Eye (tissue), 1 donor: ENCODE results near the gene CARNS1.

Source experiments
- DNase-seq: peaks from one replicate; pipeline ENCODE4 v3.0.0-alpha.2; 2015

CARNS1 gene

DNA sequence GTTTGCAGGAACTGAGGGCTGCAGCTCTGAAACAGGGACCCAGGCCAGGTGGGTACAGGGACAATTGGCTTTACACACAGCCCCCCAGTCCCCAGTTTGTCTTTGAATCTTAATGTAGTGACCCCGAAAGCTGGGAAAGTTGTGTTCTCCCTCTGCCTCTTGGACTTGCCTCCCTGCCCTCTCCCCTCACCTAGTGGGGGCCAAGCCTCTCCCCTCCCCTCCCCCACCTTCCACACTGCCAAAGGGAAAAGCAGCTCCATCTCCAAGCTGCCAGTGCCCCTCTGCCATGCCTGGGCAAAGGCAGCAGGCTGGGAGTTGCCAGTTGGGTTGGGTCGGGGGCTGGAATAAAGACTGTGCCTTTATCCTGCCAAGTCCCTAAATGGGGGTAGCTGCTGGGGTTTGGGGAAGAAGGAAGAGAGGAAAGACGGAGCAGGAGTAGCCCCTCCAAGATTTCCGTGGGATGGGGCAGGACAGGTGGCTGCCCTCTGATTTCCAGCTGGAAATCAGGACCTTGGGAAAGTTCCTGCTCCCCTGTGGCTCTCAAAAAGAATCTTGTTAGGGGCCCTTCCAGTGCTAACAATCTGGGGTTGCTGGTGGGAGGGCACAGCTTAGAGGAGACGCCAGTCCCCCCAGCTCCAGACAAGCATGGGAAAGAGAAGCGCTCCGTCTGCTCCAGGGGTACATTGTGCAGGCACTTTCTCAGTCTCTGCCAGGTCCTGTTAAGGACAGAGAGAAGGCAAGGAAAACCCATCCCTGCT, 39.2 kb upstream of the CARNS1 start:
- DNase-seq, result no peak

DNA sequence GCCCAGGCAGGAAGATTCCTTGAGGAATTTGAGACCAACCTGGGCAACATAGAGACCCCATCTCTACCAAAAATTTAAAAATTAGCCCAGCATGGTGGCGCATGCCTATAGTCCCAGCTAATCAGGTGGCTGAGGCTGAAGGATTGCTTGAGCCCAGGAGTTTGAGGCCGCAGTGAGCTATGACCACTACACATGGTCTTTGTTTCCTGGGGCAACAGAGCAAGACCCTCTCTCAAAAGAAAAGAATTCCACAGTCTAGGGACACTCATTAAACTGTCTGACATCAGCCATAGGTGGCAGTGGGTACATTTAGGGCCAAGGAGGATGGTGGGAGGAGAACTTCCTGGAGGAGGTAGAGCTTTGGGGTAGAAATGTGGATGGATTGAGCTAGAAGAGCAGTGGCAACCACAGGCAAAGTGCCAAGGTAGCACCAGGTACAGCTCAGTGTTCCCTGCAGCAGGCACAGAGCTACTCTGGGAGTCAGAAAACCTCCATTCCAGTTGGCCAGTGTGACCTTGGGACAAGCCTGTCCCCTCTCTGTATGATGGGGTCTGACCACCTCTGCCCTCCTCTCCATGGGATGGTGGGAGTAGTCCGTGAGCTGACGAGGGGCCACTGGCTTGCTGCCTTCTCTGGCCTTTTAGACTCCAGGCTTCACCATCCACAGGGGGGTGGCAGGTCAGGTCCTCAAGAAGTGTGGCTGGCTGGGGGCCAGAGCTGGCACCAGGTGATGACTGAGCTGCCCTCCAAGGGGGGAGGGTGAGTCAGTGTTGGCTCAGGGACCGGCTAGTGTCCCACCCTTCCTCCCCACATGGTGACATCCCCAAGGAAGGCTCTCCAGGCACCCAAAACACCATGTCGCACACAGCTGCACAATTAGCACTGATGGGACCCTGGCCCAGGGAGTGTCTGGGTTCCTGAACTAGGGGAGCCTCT, 38.3 kb upstream of the CARNS1 start:
- no peak for DNase-seq

DNA sequence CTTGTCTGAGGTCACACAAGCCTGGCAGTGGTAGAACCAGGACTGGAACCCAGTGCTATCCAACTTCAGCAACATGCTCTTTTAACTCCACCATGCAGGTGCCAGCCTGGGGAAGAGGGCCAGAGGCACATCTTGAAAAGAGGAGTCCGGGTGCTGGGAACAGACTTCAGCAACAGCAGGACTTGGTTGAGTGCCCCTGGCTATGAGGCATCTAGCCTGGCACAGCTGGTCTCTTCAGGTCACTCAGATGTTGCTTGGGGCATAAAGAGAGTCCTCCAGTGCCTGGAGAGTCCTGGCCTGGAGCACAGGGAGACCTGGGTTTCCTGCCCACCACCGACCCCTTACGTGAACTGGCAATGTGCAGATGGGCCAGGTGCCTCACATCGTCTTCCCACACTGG, 36.9 kb upstream of the CARNS1 start:
- DNase-seq, result no peak

DNA sequence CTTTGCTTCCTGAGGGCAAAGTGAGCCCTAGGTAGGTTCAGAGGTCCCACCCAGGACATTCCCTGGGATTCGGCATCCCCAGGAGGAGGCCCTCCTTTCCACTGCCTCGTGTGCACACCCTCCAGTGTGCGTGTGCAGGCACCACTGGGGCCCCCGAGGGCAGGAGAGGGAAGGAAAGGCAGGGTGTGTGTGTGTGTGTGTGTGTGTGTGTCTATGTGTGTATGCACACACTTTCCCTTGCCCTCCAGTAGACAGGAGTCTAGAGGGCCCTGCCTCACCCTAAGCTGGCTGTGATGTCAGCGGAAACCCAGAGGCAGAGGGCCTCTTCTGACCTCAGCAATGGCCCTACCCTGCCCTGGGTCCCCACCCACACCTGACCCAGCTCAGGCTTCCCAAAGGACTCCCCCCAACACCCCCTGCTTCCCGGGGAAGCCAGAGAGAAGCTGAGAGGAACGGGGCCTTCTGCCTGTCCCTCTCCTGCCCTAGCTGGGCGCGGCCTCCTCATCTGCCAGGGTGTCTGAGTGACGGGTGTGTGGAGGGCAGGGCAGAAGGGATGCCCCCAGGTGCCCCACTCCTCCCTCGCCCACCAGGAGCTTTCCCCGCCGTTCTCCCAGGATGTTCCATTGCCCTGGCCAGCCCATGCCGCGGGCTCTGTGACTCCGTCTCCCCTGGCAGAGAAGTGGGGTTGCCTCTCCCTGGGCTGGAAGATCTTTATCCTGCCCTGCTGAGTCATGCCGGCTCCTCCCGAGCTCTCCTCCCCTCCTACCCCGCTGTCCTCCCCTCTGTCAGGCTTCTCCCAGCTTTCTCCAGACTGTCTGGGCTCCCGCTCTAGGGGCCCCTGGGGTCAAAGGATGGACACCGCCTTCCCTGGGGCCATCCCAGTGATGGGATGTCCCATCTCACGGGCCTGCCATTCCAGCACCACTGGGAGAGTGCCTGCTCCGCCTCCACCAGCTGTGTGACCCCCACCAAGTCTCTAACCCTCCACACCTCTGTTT, 36.1 kb upstream of the CARNS1 start:
- no peak for DNase-seq

DNA sequence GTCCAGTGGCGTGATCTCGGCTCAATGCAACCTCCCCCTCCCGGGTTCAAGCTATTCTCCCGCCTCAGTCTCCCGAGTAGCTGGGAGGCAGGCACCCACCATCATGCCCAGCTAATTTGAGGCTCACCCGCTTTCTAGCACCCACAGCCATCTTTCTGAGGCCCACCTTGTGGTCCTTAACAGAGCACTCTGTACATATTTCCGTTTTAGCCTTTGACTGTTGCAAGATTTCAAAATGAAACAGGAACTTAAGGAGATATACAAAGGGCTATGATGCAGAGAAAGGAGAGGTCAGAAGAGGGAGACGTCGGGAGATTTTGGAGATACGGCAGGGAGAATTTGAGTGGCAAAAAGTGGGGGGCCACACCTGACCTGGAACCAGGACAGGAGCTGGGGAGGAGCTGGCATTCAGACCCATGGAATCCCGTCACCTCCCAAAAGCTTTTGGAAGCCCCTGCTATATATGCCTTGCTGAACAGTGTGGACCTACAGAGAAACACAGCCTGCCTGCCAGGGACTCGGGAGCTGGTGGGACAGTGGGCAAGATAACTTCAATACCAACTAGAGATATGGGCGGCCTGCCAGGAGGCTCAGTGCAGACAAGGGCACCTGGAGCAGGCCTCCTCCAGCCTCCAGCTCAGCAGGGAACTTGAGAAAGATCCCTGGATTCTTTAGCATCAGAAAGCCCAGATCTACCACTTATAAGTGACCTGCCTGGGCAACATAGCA, 34.1 kb upstream of the CARNS1 start:
- DNase-seq, result no peak

DNA sequence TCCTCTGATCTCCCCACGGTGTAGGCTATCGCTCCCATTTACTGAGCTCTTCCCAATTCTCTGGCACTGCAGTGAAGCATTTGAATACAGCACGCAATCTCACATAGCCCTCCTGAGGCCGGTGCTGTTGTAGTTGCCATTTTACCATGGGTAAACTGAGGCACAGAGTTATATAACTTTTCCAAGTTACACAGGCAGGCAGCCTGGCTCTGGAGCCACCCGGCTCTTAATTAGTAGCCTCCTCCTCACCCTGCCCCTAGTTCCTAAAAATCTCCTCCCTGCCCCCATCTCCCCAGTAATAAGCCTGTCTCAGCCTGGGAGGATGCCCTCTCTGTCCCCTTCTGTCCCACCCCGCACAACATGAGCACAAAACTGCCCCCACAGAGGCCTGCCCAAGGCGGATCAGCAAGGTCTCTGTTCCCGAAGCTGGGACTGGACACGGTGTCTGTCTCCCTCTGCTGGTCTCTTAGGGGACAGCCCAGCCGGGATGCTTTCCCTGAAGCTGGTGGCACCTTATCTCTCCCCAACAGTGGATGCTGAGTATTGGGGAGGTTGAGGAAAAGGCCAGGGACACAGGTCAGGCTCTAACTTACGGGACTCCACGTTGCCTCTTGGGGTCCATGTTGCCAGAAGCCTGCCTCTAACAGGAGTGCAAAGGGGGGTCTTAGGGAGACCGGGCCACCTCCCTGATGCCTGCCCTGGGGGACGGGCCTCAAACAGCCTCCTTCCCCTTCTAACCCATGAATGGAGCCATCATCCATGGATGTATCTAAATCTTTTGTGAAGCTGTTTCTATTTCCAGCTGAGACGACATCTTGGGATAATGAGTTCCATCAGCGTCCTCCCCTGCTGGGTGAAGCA, 33.0 kb upstream of the CARNS1 start:
- DNase-seq, result peak; percentile 93

DNA sequence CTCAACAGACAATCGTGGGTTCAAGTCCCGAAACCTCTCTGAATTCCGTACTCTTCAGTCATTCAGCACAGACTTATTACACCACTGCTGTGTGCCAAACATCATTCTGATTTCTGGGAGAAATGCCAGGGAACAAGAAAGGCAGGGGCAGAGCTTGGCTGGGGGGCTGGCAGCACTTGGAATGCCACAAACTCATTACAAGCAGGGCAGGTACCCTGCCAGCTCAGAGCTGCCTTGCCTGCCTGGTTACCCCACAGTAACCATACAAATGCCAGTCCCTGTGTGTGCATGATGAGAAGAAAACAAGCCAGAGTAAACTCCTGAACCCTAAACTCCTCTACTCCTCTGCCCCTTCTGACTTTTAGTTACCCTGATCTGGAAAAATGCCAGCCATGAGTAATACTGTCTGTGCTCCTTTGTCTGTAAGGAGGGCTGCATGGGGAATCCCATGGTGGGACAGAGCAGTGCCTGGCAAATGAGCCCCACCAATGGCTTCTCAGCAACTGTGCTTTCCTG, 30.6 kb upstream of the CARNS1 start:
- DNase-seq, result no peak

DNA sequence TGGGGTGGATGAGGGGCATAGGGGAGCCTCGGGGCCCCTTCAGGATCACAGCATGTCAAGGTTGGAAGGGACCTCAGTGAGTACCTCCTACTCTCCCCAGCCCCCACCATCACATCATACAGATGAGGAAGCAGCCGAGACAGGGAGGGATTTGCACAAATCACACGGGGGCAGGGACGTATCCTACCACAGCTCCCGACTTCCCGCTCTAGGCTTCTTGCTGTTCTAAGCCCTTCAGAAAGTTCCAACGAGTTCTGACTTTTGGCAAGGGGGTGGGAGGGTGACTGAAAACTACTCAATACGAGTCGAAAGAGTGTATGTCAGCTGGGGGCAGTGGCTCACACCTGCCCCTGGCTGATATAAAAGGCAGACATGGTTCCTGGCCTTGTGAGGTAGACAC, 28.4 kb upstream of the CARNS1 start:
- DNase-seq, result no peak

DNA sequence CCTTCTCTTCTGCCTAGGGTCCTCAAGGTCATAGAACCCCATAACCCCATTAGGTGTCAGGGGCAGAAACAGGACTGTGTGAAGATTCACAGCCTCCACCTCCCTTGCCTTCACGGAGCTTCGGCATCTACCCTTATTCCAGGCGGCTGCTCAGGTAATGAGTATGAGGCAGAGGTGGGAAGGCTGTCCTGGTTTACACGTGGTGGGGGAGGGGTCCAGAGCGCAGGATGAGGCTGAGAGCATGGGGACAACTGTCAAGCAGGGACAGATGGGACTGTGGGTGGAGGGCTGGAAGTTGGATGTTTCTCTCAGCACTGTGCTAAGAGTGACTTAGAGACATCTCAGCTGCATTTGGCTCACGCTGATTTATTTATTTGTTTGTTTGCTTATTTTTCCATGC, 28.0 kb upstream of the CARNS1 start:
- DNase-seq, result no peak

DNA sequence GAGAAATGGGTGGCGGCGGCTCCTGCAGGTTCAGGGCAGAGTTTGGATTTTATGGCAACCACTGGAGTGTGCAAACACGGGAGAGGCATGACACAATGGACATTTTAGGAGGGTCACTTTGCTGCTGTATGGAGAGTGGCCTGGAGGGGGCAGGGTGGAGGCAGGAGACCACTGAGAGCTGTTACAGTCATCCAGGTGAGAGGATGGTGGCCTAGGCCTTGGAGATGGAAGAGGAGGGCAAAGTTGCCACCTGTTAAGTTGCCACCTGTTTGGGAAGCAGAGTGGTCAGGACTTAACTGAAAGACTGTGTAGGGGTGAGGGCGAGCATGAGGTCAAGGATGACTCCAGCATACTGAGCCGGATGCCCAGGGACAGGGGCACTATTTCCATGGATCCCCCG, 26.0 kb upstream of the CARNS1 start:
- peak; percentile 58 for DNase-seq

DNA sequence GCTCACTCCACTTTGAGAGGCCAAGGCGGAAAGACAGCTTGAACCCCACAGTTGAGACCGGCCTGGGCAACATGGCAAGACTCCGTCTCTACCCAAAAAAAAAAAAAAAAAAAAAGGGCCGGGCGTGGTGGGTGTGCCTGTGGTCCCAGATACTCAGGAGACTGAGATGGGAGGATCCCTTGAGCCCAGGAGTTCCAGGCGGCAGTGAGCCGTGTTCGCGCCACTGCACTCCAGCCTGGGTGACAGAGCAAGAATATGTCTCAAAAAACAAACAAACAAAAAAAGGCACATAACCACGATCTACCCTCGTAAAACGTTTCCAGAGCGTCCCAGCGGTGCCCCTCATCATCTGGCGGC, 24.6 kb upstream of the CARNS1 start:
- no peak for DNase-seq

DNA sequence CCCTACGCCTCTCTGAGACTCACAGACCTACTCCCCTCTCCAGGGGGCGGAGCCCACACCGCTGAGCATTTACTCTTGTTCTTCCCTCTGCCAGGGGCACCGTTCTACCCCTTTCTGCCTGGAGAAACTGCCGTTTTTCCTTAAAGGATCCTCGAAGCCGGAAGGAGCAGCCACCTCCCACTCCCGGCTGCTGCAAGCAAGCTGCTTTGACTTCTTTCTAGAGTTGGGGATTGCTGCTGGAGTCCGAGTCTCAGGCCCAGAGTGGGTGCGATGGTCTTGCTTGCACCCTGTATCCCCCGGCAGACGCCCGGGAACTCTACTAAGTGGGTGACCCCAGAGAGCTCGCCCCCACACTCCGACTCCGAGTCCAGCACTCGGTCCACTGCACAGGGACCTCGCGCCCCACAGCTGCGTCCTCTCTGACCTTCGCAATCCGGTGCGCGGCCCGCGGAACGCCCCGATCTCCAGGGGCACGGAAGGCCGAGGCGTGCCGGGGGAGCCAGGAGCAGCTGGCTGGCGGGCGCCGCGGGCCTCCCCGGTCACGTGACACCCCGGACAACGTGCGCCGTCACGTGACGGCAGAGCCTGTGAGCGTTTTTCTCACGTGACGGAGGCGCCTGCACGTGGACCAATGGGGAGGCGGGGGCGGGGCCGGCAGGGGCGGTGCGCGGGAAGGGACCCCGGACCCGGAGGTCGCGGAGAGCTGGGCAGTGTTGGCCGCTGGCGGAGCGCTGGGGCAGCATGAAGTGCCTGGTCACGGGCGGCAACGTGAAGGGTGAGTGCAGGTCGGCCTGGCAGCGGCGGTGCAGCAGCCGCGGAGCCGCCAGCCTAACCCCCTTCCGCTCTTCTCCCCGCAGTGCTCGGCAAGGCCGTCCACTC, 23.9 kb upstream of the CARNS1 start, which contains the start of gene RAD9A:
Gene RAD9A, plus strand, starts transcription at position 683 of the 879 bp plus-strand sequence. Its CDS starts 59 bp downstream, at position 742.
- DNase-seq, result peak; percentile 97

DNA sequence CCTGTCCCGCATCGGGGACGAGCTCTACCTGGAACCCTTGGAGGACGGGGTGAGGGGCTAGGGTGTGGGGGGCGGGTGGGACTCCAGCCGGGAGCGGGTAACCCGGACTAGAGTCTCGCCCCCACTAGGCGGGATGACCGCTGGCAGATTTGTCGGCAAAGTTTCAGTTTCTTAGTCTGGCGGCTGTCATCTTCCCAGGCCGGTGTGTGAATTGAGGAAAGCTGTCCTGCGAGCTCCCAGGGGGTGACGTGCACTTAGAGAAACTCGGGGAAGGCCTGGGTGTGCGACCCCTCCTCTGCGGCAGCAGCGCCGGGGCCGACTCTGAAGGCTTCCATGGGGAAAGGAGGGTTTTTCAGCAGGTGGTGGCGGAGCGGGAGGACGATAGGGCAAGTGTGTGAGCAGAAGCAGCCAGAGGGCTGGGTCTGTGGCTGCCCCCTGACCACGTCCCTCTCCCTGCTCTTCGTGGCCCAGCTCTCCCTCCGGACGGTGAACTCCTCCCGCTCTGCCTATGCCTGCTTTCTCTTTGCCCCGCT, 23.2 kb upstream of the CARNS1 start:
- DNase-seq, result no peak

DNA sequence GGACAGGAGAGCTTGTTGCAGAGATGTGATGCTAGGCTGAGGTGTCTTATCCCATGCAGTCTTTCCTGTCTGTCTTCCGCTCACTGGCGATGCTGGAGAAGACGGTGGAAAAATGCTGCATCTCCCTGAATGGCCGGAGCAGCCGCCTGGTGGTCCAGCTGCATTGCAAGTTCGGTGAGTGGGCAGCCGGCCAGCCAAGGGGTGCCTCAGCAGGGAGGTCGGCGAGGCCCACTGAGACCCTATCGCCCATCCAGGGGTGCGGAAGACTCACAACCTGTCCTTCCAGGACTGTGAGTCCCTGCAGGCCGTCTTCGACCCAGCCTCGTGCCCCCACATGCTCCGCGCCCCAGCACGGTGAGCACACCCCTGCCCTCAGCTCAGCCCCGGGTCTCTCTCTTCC, 22.0 kb upstream of the CARNS1 start:
- DNase-seq, result no peak

DNA sequence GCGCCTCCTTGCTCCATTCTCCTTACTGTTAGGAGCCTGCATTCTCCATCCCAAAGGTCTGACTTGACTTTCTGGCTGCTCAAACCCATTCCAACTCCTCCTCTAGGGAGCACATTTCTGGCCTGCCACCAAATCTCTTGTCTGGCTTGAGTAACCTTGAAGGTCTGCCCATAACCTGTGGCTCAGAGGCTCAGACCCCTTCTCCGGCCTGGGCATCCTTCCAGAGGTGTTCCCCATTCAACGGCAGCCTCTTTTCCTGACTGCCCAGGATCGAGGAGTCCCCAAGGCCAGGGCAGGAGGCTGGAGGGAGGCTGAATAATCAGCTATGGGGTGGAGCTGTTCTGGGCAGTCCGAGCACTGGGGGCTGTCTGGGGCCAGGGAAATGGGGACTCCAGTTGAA, 21.5 kb upstream of the CARNS1 start:
- no peak for DNase-seq

DNA sequence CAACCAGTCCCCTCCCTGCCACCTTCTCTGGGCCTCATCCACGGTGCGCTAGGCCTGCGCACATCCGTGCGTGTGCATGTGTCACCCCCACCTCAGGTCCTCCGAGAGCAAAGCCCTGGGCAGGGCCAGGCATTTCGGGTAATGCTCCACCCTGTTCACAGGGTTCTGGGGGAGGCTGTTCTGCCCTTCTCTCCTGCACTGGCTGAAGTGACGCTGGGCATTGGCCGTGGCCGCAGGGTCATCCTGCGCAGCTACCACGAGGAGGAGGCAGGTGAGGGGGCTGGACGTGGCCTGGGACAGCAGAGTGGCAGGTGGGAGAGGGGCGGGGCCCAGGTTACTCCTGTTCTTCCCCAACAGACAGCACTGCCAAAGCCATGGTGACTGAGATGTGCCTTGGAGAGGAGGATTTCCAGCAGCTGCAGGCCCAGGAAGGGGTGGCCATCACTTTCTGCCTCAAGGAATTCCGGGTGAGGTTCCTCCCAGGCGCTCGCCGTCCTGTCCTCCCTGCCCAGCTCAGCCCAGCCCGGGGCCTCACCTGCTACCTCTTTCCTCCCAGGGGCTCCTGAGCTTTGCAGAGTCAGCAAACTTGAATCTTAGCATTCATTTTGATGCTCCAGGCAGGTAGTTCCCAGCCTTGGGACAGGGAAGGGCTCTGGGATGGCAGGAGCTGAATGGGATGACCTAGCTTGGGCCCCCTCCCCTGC, 19.8 kb upstream of the CARNS1 start:
- no peak for DNase-seq

DNA sequence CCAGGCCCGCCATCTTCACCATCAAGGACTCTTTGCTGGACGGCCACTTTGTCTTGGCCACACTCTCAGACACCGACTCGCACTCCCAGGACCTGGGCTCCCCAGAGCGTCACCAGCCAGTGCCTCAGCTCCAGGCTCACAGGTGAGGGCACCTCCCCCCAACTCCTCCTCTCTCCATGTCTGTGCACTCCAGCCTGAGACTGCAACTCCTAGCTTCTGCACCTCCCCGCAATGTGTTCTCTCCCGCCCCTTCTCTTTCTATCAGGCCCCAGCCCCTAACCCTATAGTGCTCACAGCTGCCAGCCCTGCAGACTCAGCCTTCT, 19.3 kb upstream of the CARNS1 start:
- no peak for DNase-seq

DNA sequence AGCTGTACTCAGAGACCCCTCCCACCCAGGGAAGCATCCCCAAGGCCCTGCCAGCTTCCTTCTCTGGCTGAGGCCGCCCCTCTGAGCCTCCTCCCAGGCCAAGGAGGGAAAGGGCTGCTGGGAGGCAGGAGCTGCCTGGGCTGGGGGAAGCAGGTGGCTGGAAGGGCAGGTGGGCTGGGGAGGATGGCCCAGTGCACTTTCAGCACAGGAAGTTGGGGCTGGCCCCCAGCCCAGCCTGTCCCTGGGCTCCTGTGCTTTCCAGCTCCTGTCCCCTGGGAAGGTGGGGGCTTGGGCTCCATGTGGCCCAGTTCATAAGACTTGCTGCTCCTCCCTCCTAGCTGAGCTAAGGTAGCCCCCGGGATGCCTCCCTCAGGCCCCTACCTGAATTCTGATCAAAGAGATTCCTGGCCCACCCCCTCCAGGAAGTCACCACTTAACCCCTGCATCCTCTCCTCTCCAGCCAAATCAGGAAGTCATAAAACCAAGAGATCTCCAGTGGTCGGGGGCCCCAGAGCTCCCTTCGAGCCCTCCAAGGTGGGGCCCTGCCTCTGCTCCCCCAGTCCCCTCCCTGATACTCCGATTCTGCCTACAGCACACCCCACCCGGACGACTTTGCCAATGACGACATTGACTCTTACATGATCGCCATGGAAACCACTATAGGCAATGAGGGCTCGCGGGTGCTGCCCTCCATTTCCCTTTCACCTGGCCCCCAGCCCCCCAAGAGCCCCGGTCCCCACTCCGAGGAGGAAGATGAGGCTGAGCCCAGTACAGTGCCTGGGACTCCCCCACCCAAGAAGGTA, 18.7 kb upstream of the CARNS1 start:
- DNase-seq, result no peak
